Calu3 (cell line): Measurements from ENCODE around the gene BRSK2. TPM values are rescaled to one million over a fixed set of nuclear protein-coding genes. Genes with fewer than 3 reads are reported as not detected.
A peak's percentile ranks its signal among the peaks of the same experiment; 100 is the strongest.

Experiments used
- BruUV-seq: library from RNA; stranded (reverse); fragments of 400-500 nt; replicated peaks from 2 replicates; lab custom pipeline; 2021; lab: Mats Ljungman, UMichigan
- CTCF ChIA-PET: fragments of 300-600 bp; sonication (Branson Sonifier 250); formaldehyde crosslinking; loops from one replicate; lab custom pipeline; 2022; ENCODE audit warnings: antibody characterized with exemption; lab: Charles Lee
- DNase-seq: peaks from one replicate; pipeline ENCODE4 v3.0.0; 2022
- H3K27ac Mint-ChIP-seq: one replicate; pipeline ENCODE4 v1.8.0; 2022; ENCODE audit warnings: mixed read lengths; ENCODE audit not compliant: unreplicated experiment
- H3K27me3 Mint-ChIP-seq: one replicate; pipeline ENCODE4 v1.8.0; 2022; ENCODE audit warnings: mixed read lengths; ENCODE audit not compliant: unreplicated experiment
- H3K36me3 Mint-ChIP-seq: one replicate; pipeline ENCODE4 v1.8.0; 2022; ENCODE audit warnings: mild to moderate bottlenecking, moderate library complexity, mixed read lengths; ENCODE audit not compliant: insufficient read depth, unreplicated experiment
- H3K4me1 Mint-ChIP-seq: one replicate; pipeline ENCODE4 v1.8.0; 2022; ENCODE audit warnings: mild to moderate bottlenecking, low read depth, mixed read lengths; ENCODE audit not compliant: unreplicated experiment
- H3K4me3 Mint-ChIP-seq: one replicate; pipeline ENCODE4 v1.8.0; 2022; ENCODE audit warnings: mild to moderate bottlenecking, low read depth, moderate library complexity, mixed read lengths; ENCODE audit not compliant: unreplicated experiment
- H3K9me3 Mint-ChIP-seq: one replicate; pipeline ENCODE4 v1.8.0; 2022; ENCODE audit warnings: low read depth, mixed read lengths; ENCODE audit not compliant: unreplicated experiment
- CTCF ChIP-seq: fragments of 200-600 bp; IDR thresholded peaks from one replicate; pipeline ENCODE4 v1.8.0; 2022; ENCODE audit warnings: antibody characterized with exemption; ENCODE audit not compliant: unreplicated experiment
- intact Hi-C: fragments of 100-400 bp; cut with micrococcal nuclease; formaldehyde crosslinking; loops from one replicate; pipeline ENCODE4 v1.10.0; 2022; ENCODE audit not compliant: unreplicated experiment
- total RNA-seq: library from RNA; stranded (reverse); gene quantifications from 2 replicates; pipeline ENCODE4 v1.2.3, GENCODE V29; 2022

BRSK2 gene
- total RNA-seq, 1 experiment from 2014 or later = 2.6 TPM

- CTCF ChIA-PET = interaction anchor here (0.5 kb wide), 1 partner anchor 78 kb away, joined by 3 read pairs; no protein-coding TSS in a partner anchor
- no peak for TF ChIP-seq CTCF
- Mint-ChIP-seq H3K9me3 (no peaks in the 10 kb centered on the region), H3K27ac (peak overlapping the region; percentile 56), H3K36me3 (peaks cover 10% of the 10 kb centered on the region), H3K27me3 (peaks cover 45% of the 10 kb centered on the region), H3K4me1 (peaks cover 7% of the 10 kb centered on the region), H3K4me3 (peak overlapping the region; percentile 73)
- intact Hi-C loops = no loop called here
- no TSS peak for BruUV-seq
- DNase-seq = peak; percentile 78
Observed at GRCh38 chr11:1382831-1383607, 6.7 kb upstream of the BRSK2 start.

- DNase-seq = no peak
- H3K4me1 Mint-ChIP-seq = peaks cover 4% of the 10 kb centered on the region
- BruUV-seq = no TSS peak
- no peak overlapping the region for H3K4me3 Mint-ChIP-seq
- H3K9me3 Mint-ChIP-seq = no peaks in the 10 kb centered on the region
- H3K27me3 Mint-ChIP-seq = peaks cover 48% of the 10 kb centered on the region
- CTCF ChIA-PET = no interaction called here
- no peak overlapping the region for H3K27ac Mint-ChIP-seq
- intact Hi-C loops = no loop called here
- peaks cover 15% of the 10 kb centered on the region for H3K36me3 Mint-ChIP-seq
- TF ChIP-seq CTCF = no peak
Observed at GRCh38 chr11:1384199-1384970, 5.3 kb upstream of the BRSK2 start.

GRCh38 chr11:1387521-1387920 is 2.2 kb upstream of the BRSK2 start:
- CTCF ChIA-PET = no interaction called here
- H3K4me1 Mint-ChIP-seq = no peaks in the 10 kb centered on the region
- no peak for DNase-seq
- H3K27me3 Mint-ChIP-seq = peaks cover 39% of the 10 kb centered on the region
- no peak overlapping the region for H3K27ac Mint-ChIP-seq
- H3K4me3 Mint-ChIP-seq = no peak overlapping the region
- no TSS peak for BruUV-seq
- no peaks in the 10 kb centered on the region for H3K9me3 Mint-ChIP-seq
- intact Hi-C loops = loop anchor here (5.0 kb wide), 1 partner anchor 75 kb away; no protein-coding TSS in a partner anchor
- no peak for TF ChIP-seq CTCF
- peaks cover 12% of the 10 kb centered on the region for H3K36me3 Mint-ChIP-seq

GRCh38 chr11:1387961-1388762 is 1.6 kb upstream of the BRSK2 start:
- H3K27me3 Mint-ChIP-seq = peaks cover 41% of the 10 kb centered on the region
- intact Hi-C loops = loop anchor here (5.0 kb wide), 1 partner anchor 76 kb away; no protein-coding TSS in a partner anchor
- no peak overlapping the region for H3K27ac Mint-ChIP-seq
- no peak overlapping the region for H3K4me3 Mint-ChIP-seq
- no TSS peak for BruUV-seq
- H3K9me3 Mint-ChIP-seq = no peaks in the 10 kb centered on the region
- peaks cover 8% of the 10 kb centered on the region for H3K36me3 Mint-ChIP-seq
- CTCF ChIA-PET = no interaction called here
- no peak for TF ChIP-seq CTCF
- no peak for DNase-seq
- no peaks in the 10 kb centered on the region for H3K4me1 Mint-ChIP-seq
